T-helper 17 cell (primary cell): Measurements from ENCODE around the gene SMARCAD1. TPM values are rescaled to one million over a fixed set of nuclear protein-coding genes. Genes with fewer than 3 reads are reported as not detected.
"Not testable (repeated sequence)": the region's sequence is repeated elsewhere in the genome, so short reads cannot be mapped to it uniquely, and the experiment has no call there.

Experiments
- ATAC-seq: fragments of 150-1000 bp; cut with Tn5 transposase; 2 replicates; pipeline ENCODE4 v1.10.0; 2021; ENCODE audit warnings: mild to moderate bottlenecking, moderate library complexity
- DNase-seq, 3 donors: peaks; one replicate each; pipeline versions ENCODE4 v3.0.0 to v3.0.0-alpha.2; 2020 to 2021
- H3K9me3 ChIP-seq: one replicate; pipeline ENCODE4 v1.7.0; 2013; ENCODE audit warnings: low read length, mild to moderate bottlenecking; ENCODE audit not compliant: control insufficient read depth, poor library complexity, severe bottlenecking
- H3K27ac Mint-ChIP-seq: one replicate; pipeline ENCODE4 v1.8.0; 2022; ENCODE audit warnings: mild to moderate bottlenecking, moderate library complexity, mixed read lengths
- H3K27me3 Mint-ChIP-seq: one replicate; pipeline ENCODE4 v1.8.0; 2022; ENCODE audit warnings: mixed read lengths
- H3K36me3 Mint-ChIP-seq: one replicate; pipeline ENCODE4 v1.8.0; 2022; ENCODE audit warnings: low read depth, mixed read lengths
- H3K4me1 Mint-ChIP-seq: one replicate; pipeline ENCODE4 v1.8.0; 2022; ENCODE audit warnings: mild to moderate bottlenecking, mixed read lengths
- H3K4me3 Mint-ChIP-seq: one replicate; pipeline ENCODE4 v1.8.0; 2022; ENCODE audit warnings: mild to moderate bottlenecking, moderate library complexity, mixed read lengths
- total RNA-seq, 4 donors: library from RNA in 2 of 4; stranded (reverse) in 2 of 4; gene quantifications; one replicate each; pipeline ENCODE4 v1.2.3 and lab custom pipeline; 2022 to 2026

The SMARCAD1 gene
- total RNA-seq, 2 donors from 2014 or later = 12.3 to 15.9 TPM

GRCh38 chr4:94284889-94285288, 77.2 kb downstream of the SMARCAD1 start:
- Mint-ChIP-seq H3K36me3 (peaks cover 6% of the 10 kb centered on the region), H3K4me3 (no peak overlapping the region)
- no peak for ATAC-seq

GRCh38 chr4:94285666-94286065, 78.0 kb downstream of the SMARCAD1 start:
- no peak for ATAC-seq
- Mint-ChIP-seq H3K27me3 (no peaks in the 10 kb centered on the region), H3K36me3 (peaks cover 10% of the 10 kb centered on the region), H3K4me1 (peaks cover 7% of the 10 kb centered on the region), H3K4me3 (no peak overlapping the region), H3K27ac (no peak overlapping the region)
- DNase-seq = no peak
- no peaks in the 10 kb centered on the region for H3K9me3 ChIP-seq

More at GRCh38 chr4:94284889-94285288, 77.2 kb downstream of the SMARCAD1 start:
- Mint-ChIP-seq H3K27me3 (no peaks in the 10 kb centered on the region), H3K27ac (no peak overlapping the region), H3K4me1 (peaks cover 4% of the 10 kb centered on the region)
- no peaks in the 10 kb centered on the region for H3K9me3 ChIP-seq
- DNase-seq = no peak

DNA sequence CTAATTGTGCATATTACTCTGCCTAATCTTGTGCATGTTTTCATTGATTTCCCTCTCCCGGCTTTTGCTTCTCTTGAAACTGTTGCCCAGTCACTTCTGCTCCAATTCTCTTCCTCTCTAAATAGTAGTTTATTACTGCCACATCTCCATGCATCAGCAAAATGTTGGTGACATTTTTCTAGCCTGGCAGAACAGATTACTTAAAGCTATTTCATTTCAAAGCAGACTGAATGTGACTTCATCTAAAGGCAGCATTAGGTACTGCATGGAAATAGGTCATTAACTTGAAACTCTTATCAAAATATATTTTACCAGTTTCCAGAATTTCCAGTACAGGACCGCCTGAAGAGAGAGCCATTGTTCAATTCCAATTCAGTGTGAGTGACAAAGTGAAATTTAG, 82.6 kb downstream of the SMARCAD1 start:
- DNase-seq (no peak), ATAC-seq (no peak)
- no peaks in the 10 kb centered on the region for H3K27me3 Mint-ChIP-seq
- no peaks in the 10 kb centered on the region for H3K9me3 ChIP-seq
- H3K4me1 Mint-ChIP-seq = peaks cover 9% of the 10 kb centered on the region
- peaks cover 16% of the 10 kb centered on the region for H3K36me3 Mint-ChIP-seq
- no peak overlapping the region for H3K4me3 Mint-ChIP-seq
- H3K27ac Mint-ChIP-seq = no peak overlapping the region

DNA sequence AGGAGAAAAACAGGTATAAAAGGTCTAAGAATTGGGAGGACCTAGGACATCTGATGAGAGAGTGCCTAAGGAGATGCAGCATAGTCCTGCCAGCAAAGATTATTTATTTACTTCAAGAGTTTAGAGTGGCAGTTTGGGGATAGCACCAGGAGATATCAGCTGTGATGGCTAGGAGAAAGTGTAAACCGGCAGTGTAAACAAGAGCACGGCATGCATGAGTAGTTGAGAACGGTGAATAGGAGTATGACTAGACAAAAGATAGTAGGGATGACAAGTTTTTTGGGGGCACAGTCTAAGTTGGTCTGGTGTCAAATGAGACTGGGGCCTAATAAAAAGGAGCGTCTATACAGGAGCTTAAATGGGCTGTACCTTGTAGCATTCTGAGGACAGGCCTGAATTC, 86.3 kb downstream of the SMARCAD1 start:
- H3K27me3 Mint-ChIP-seq, H3K27ac Mint-ChIP-seq, H3K9me3 ChIP-seq, H3K36me3 Mint-ChIP-seq, ATAC-seq, DNase-seq, H3K4me3 Mint-ChIP-seq, H3K4me1 Mint-ChIP-seq: not testable (repeated sequence)

GRCh38 chr4:94295473-94295872, 87.8 kb downstream of the SMARCAD1 start:
- not testable (repeated sequence) for H3K4me1 Mint-ChIP-seq, H3K27ac Mint-ChIP-seq

GRCh38 chr4:94298725-94299252, 91.1 kb downstream of the SMARCAD1 start:
- H3K27ac Mint-ChIP-seq = no peak overlapping the region
- H3K4me1 Mint-ChIP-seq = peaks cover 5% of the 10 kb centered on the region
- H3K27me3 Mint-ChIP-seq = no peaks in the 10 kb centered on the region
- no peak overlapping the region for H3K4me3 Mint-ChIP-seq
- DNase-seq = no peak
- H3K9me3 ChIP-seq = no peaks in the 10 kb centered on the region
- no peak for ATAC-seq
- H3K36me3 Mint-ChIP-seq = no peaks in the 10 kb centered on the region

More at GRCh38 chr4:94295473-94295872, 87.8 kb downstream of the SMARCAD1 start:
- not testable (repeated sequence) for H3K4me3 Mint-ChIP-seq, H3K27me3 Mint-ChIP-seq, ATAC-seq, H3K36me3 Mint-ChIP-seq, H3K9me3 ChIP-seq, DNase-seq

GRCh38 chr4:94302191-94302590, 94.5 kb downstream of the SMARCAD1 start:
- no peaks in the 10 kb centered on the region for H3K9me3 ChIP-seq
- Mint-ChIP-seq H3K4me1 (peaks cover 9% of the 10 kb centered on the region), H3K4me3 (no peak overlapping the region), H3K27ac (no peak overlapping the region), H3K36me3 (no peaks in the 10 kb centered on the region), H3K27me3 (no peaks in the 10 kb centered on the region)
- no peak for DNase-seq
- ATAC-seq = no peak

GRCh38 chr4:94304365-94304971, 96.8 kb downstream of the SMARCAD1 start:
- no peak overlapping the region for H3K4me3 Mint-ChIP-seq
- peaks cover 4% of the 10 kb centered on the region for H3K4me1 Mint-ChIP-seq
- no peaks in the 10 kb centered on the region for H3K36me3 Mint-ChIP-seq
- no peak for ATAC-seq
- DNase-seq = no peak
- no peaks in the 10 kb centered on the region for H3K9me3 ChIP-seq
- no peak overlapping the region for H3K27ac Mint-ChIP-seq
- H3K27me3 Mint-ChIP-seq = no peaks in the 10 kb centered on the region

- Mint-ChIP-seq H3K4me3 (no peak overlapping the region), H3K27me3 (no peaks in the 10 kb centered on the region), H3K27ac (no peak overlapping the region), H3K4me1 (peaks cover 4% of the 10 kb centered on the region), H3K36me3 (no peaks in the 10 kb centered on the region)
- DNase-seq (no peak), ATAC-seq (no peak)
- no peaks in the 10 kb centered on the region for H3K9me3 ChIP-seq
These were observed 98.0 kb downstream of the SMARCAD1 start for GRCh38 chr4:94305466-94306225.

DNA sequence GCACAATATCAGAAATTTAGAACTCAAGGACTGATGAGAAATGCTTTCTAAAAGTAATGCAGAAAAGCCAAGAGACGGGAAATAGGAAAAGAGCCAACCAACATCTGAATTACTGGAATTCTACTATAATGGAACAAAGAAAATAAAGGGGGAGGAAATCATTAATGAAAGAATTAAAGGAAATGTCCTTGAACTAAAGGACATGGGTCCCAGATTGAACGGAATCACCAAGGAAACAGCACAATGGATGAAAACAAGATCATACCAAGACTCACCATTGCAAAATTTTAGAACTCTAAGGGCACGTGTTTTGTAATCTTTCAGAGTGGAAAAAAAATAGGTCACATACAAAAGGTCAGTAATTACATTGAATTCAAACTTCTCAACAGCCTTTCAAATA, 99.0 kb downstream of the SMARCAD1 start:
- no peaks in the 10 kb centered on the region for H3K36me3 Mint-ChIP-seq
- peaks cover 4% of the 10 kb centered on the region for H3K4me1 Mint-ChIP-seq
- no peak for ATAC-seq
- H3K27ac Mint-ChIP-seq = no peak overlapping the region
- no peak for DNase-seq
- no peaks in the 10 kb centered on the region for H3K27me3 Mint-ChIP-seq
- no peaks in the 10 kb centered on the region for H3K9me3 ChIP-seq
- no peak overlapping the region for H3K4me3 Mint-ChIP-seq

GRCh38 chr4:94307231-94307871, 99.7 kb downstream of the SMARCAD1 start:
- ATAC-seq (no peak), DNase-seq (no peak)
- Mint-ChIP-seq H3K4me3 (no peak overlapping the region), H3K27ac (no peak overlapping the region), H3K36me3 (no peaks in the 10 kb centered on the region), H3K4me1 (peaks cover 4% of the 10 kb centered on the region), H3K27me3 (no peaks in the 10 kb centered on the region)
- H3K9me3 ChIP-seq = no peaks in the 10 kb centered on the region

GRCh38 chr4:94319927-94320326, 112.3 kb downstream of the SMARCAD1 start:
- not testable (repeated sequence) for H3K27me3 Mint-ChIP-seq, H3K9me3 ChIP-seq, H3K36me3 Mint-ChIP-seq, ATAC-seq, H3K27ac Mint-ChIP-seq, H3K4me3 Mint-ChIP-seq, DNase-seq, H3K4me1 Mint-ChIP-seq

GRCh38 chr4:94325835-94326234, 118.2 kb downstream of the SMARCAD1 start:
- no peaks in the 10 kb centered on the region for H3K27me3 Mint-ChIP-seq
- H3K36me3 Mint-ChIP-seq = no peaks in the 10 kb centered on the region
- no peak for ATAC-seq
- no peak for DNase-seq
- H3K4me3 Mint-ChIP-seq = no peak overlapping the region
- no peaks in the 10 kb centered on the region for H3K9me3 ChIP-seq
- no peaks in the 10 kb centered on the region for H3K4me1 Mint-ChIP-seq
- no peak overlapping the region for H3K27ac Mint-ChIP-seq
